Gastroesophageal sphincter (tissue), 4 donors: Measurements from ENCODE around the gene LCP2. TPM values are rescaled to one million over a fixed set of nuclear protein-coding genes. Genes with fewer than 3 reads are reported as not detected.

Source experiments
- ATAC-seq: fragments of 150-250 bp; one replicate; pipeline ENCODE4 v1.9.1; 2016; ENCODE audit warnings: mild to moderate bottlenecking, moderate library complexity
- H3K27ac ChIP-seq, 4 donors: fragments of 200-600 bp; sonication (generic) in 3 of 4; 1 replicate in 3 of 4; 2 replicates in 1 of 4; pipeline ENCODE4 v1.5.1; 2016 to 2019
- H3K27me3 ChIP-seq: fragments of 200-600 bp; sonication (generic); one replicate; pipeline ENCODE4 v1.5.1; 2019
- H3K36me3 ChIP-seq, 2 donors: fragments of 200-600 bp; sonication (generic); one replicate each; pipeline ENCODE4 v1.5.1; 2019; ENCODE audit warnings: control low read depth in 1 of 2
- H3K4me1 ChIP-seq, 3 donors: fragments of 200-600 bp; sonication (generic); 1 replicate in 2 of 3; 2 replicates in 1 of 3; pipeline ENCODE4 v1.5.1; 2016 to 2019; ENCODE audit warnings: control low read depth in 2 of 3
- H3K4me3 ChIP-seq, 2 donors: fragments of 200-600 bp; sonication (generic); one replicate each; pipeline ENCODE4 v1.5.1; 2019; ENCODE audit warnings: mild to moderate bottlenecking in 1 of 2, moderate library complexity in 1 of 2
- H3K9me3 ChIP-seq, 3 donors: fragments of 200-600 bp; sonication (generic); one replicate each; pipeline ENCODE4 v1.5.1; 2017 to 2019; ENCODE audit warnings: control low read depth in 2 of 3
- EP300 ChIP-seq: sonication (generic); formaldehyde crosslinking; IDR thresholded peaks from one replicate; pipeline ENCODE4 v1.6.1; 2017; ENCODE audit warnings: antibody characterized with exemption, mild to moderate bottlenecking
- POLR2A ChIP-seq, 2 donors: fragments of 450-650 bp; IDR thresholded peaks; one replicate each; pipeline ENCODE4 v1.6.1; 2017; ENCODE audit warnings: antibody characterized with exemption in 2 of 2, mild to moderate bottlenecking in 2 of 2, moderate library complexity in 1 of 2
- POLR2AphosphoS5 ChIP-seq: sonication (generic); formaldehyde crosslinking; IDR thresholded peaks from one replicate; pipeline ENCODE4 v1.6.1; 2017; ENCODE audit warnings: antibody characterized with exemption
- WGBS, 2 donors: methylation state at CpG; one replicate each; pipeline ENCODE4 v1.1.5; 2018; ENCODE audit warnings: low coverage in 1 of 2; 5-methylcytosine and 5-hydroxymethylcytosine counted together
- total RNA-seq, 4 donors: library from RNA; depleted of rRNA; stranded (reverse); fragments of >200 nt; gene quantifications; one replicate each; pipeline ENCODE4 v1.1.0, GENCODE V29; 2016
- TF ChIP-seq, protein P1 (sequence below), 4 experiments: fragments of 200-600 bp in 2 of 4; fragments of 450-650 bp in 2 of 4; sonication (generic) in 1 of 4; IDR thresholded peaks; one replicate each; pipeline ENCODE4 v1.5.1; 2017 to 2019; ENCODE audit warnings: antibody characterized with exemption in 4 of 4, mild to moderate bottlenecking in 2 of 4, moderate library complexity in 2 of 4

LCP2 gene
- total RNA-seq, 4 donors from 2014 or later: 5.5 to 17.0 (median 8.3) TPM

DNA sequence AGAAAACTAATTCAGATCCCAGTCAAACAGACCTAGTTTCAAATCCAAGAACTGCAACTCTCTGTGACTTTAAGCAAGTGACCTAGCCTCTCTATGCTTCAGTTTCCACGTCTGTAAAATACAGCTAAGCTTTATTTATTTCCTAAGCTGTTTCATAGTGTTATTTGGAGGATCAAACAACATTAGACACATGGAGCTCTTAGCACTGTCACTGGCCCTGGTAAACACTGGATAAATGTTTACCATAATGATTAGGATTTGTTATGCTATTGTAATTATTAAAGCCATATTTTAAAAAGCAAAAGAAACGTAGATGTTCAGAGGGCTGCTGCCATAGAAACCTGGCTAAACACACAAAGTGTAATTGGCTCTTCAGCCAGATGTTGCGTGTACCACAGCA, 91.4 kb downstream of the LCP2 start:
- no peak overlapping the region for H3K4me3 ChIP-seq
- no peaks in the 10 kb centered on the region for H3K36me3 ChIP-seq
- no peaks in the 10 kb centered on the region for H3K4me1 ChIP-seq
- H3K27me3 ChIP-seq: no peaks in the 10 kb centered on the region
- no peak overlapping the region for H3K27ac ChIP-seq
- TF ChIP-seq, protein P1, sequence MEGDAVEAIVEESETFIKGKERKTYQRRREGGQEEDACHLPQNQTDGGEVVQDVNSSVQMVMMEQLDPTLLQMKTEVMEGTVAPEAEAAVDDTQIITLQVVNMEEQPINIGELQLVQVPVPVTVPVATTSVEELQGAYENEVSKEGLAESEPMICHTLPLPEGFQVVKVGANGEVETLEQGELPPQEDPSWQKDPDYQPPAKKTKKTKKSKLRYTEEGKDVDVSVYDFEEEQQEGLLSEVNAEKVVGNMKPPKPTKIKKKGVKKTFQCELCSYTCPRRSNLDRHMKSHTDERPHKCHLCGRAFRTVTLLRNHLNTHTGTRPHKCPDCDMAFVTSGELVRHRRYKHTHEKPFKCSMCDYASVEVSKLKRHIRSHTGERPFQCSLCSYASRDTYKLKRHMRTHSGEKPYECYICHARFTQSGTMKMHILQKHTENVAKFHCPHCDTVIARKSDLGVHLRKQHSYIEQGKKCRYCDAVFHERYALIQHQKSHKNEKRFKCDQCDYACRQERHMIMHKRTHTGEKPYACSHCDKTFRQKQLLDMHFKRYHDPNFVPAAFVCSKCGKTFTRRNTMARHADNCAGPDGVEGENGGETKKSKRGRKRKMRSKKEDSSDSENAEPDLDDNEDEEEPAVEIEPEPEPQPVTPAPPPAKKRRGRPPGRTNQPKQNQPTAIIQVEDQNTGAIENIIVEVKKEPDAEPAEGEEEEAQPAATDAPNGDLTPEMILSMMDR (IDR thresholded peaks at IDR 0.05): no peak
- TF ChIP-seq POLR2AphosphoS5 (no peak), POLR2A (IDR thresholded peaks at IDR 0.05) (no peak), EP300 (no peak)
- WGBS, 2 donors: 23 to 31% methylated on average over 3 of the region's 3 CpGs
- ATAC-seq: no peak
- H3K9me3 ChIP-seq: no peaks in the 10 kb centered on the region

DNA sequence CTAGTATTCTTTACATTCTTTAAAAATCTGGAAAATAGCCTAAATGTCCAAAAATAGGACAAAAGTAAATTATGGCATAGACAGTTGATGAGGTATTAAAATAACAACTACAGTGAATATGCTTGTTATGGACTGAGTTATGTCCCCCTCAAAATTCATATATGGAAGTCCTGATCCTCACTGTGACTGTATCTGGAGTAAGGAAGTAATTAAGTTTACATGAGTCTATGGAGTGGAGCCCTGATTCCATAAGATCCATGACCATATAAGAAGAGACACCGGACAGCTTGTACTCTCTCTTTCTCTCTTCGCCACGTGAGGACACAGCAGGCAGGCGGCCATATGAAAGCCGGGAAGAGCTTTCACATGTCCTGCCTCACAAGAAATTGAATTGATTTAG, 93.4 kb downstream of the LCP2 start:
- Histone ChIP-seq H3K27ac (no peak overlapping the region), H3K27me3 (no peaks in the 10 kb centered on the region), H3K4me3 (no peak overlapping the region), H3K9me3 (no peaks in the 10 kb centered on the region), H3K4me1 (no peaks in the 10 kb centered on the region), H3K36me3 (no peaks in the 10 kb centered on the region)
- no peak for ATAC-seq
- TF ChIP-seq, protein P1 (IDR thresholded peaks at IDR 0.05): no peak
- TF ChIP-seq EP300: no peak
- no peak for TF ChIP-seq POLR2A (IDR thresholded peaks at IDR 0.05)
- no peak for TF ChIP-seq POLR2AphosphoS5
- 47 to 68% methylated on average over 3 to 5 of the region's 5 CpGs for WGBS, 2 donors

DNA sequence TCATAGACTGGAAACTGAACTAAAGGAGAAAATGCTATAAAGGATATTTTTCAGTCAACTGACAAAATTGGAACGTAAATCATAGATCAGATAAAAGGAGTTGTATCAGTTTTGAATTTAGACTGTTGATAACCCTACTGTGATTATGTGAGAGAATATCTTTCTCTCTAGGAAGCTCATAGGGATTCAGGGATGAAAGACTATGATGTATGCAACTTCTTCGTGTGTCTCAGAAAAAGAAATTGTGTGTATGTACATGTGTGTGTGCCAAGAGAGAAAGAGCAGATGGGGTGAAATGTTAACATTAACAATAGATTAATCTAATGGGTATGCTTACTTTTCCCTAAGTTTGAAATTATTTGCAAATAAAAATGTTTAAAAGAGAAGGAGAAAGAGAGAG, 95.5 kb downstream of the LCP2 start:
- 22 to 30% methylated on average over 2 of the region's 2 CpGs for WGBS, 2 donors
- TF ChIP-seq, protein P1 (IDR thresholded peaks at IDR 0.05): no peak
- TF ChIP-seq POLR2A (IDR thresholded peaks at IDR 0.05): no peak
- TF ChIP-seq EP300: no peak
- TF ChIP-seq POLR2AphosphoS5: no peak

DNA sequence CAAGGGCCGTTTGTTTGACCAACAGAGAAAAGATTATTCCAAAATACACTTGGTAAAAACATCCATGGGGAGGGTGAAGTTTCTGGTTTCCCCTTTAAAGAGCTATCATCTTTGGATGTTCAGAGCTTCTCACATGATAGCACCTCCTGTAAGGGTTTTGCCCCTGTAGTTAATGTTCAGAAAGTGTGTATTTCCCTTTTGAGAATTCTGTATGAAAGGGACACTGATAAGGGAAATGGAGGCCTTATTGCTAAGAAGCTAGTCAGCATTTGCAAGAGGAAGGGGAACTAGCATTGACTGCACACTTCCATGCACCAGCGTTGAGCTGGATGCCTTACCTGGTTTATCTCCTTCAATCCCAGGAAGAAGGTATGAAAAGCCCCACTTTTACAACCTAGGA, 96.3 kb downstream of the LCP2 start:
- Histone ChIP-seq H3K27me3 (no peaks in the 10 kb centered on the region), H3K9me3 (no peaks in the 10 kb centered on the region), H3K27ac (no peak overlapping the region), H3K4me3 (no peak overlapping the region), H3K4me1 (no peaks in the 10 kb centered on the region), H3K36me3 (no peaks in the 10 kb centered on the region)
- no peak for ATAC-seq
- no peak for TF ChIP-seq POLR2A (IDR thresholded peaks at IDR 0.05)
- no peak for TF ChIP-seq POLR2AphosphoS5
- TF ChIP-seq, protein P1 (IDR thresholded peaks at IDR 0.05): no peak
- TF ChIP-seq EP300: no peak
- WGBS, 2 donors: 17 to 67% methylated on average over 1 to 2 of the region's 2 CpGs

More for the DNA sequence above, 95.5 kb downstream of the LCP2 start:
- no peak overlapping the region for H3K27ac ChIP-seq
- no peaks in the 10 kb centered on the region for H3K36me3 ChIP-seq
- no peaks in the 10 kb centered on the region for H3K9me3 ChIP-seq
- H3K27me3 ChIP-seq: no peaks in the 10 kb centered on the region
- H3K4me3 ChIP-seq: no peak overlapping the region
- no peaks in the 10 kb centered on the region for H3K4me1 ChIP-seq
- ATAC-seq: no peak

DNA sequence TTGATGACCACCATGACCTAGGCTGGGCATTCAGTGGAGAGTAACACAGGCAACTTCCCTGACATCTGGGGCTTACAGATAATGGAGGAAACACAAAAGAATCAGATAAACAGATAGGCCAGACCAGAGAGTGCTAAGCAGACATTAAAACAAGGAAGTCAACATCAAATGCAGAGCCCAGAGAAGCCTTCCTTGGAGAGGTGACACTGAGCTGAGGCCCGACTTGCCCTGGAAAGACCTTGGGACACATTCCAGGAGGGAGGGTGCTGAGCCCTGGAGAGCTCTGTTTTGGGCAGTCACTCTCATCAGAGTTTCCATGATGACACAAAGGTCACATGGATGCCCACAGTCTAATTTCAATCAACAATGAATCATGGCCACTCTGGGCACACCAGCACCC, 96.7 kb downstream of the LCP2 start:
- no peaks in the 10 kb centered on the region for H3K4me1 ChIP-seq
- no peaks in the 10 kb centered on the region for H3K36me3 ChIP-seq
- H3K9me3 ChIP-seq: no peaks in the 10 kb centered on the region
- H3K27ac ChIP-seq: no peak overlapping the region
- H3K4me3 ChIP-seq: no peak overlapping the region
- H3K27me3 ChIP-seq: no peaks in the 10 kb centered on the region
- no peak for ATAC-seq
- 0 to 20% methylated on average over 1 of the region's 1 CpG for WGBS, 2 donors
- TF ChIP-seq POLR2A (IDR thresholded peaks at IDR 0.05): no peak
- TF ChIP-seq POLR2AphosphoS5: no peak

Other genes with a start within 250 kb of the LCP2 start
- gene FOXI1, start 191.9 kb downstream of the LCP2 start, total RNA-seq: not detected
- gene C5orf58, start 64.8 kb downstream of the LCP2 start, total RNA-seq: not detected
- gene KCNMB1, start 91.6 kb upstream of the LCP2 start, total RNA-seq: 10 to 100 TPM; 38.0 to 78.3 (median 66.6) TPM
- 1 to 10 TPM in 2 of 4 donors, under 1 TPM in 1, not detected in 1; 0.94 to 1.6 (median 1.1) TPM for gene KCNIP1, start 206.2 kb upstream of the LCP2 start, total RNA-seq